Measurements from ENCODE around the gene TIMM21. TPM values are rescaled to one million over a fixed set of nuclear protein-coding genes. Genes with fewer than 3 reads are reported as not detected.

TIMM21 gene
- total and polyA plus RNA-seq, 2 of the 13 experiments (the other 11 are each of a cell fraction or from before 2014, with no cell fraction given), result 29.6 to 62.3 TPM

- Histone ChIP-seq H4K20me1 (ENCODE audit: insufficient read depth, low read length) (no peaks in the 10 kb centered on the region), H2AFZ (ENCODE audit: low read length) (no peak overlapping the region), H3K4me1 (ENCODE audit: insufficient read depth, low read length) (no peaks in the 10 kb centered on the region), H3K36me3 (replicated peaks in 1 of 2; ENCODE audit: control insufficient read depth in 1 of 2, insufficient read depth in 2 of 2, low read length in 2 of 2) (no peaks in the 10 kb centered on the region), H3K4me3 (replicated peaks in 1 of 3; ENCODE audit: insufficient read depth in 1 of 3, low read depth in 2 of 3, low read length in 3 of 3) (no peak overlapping the region), H3K27ac (ENCODE audit: extremely low read length, insufficient read depth, low read length) (no peak overlapping the region), H3K9me3 (ENCODE audit: low read length) (peaks cover 10% of the 10 kb centered on the region), H3K4me2 (ENCODE audit: low read depth, low read length) (no peak overlapping the region), H3K79me2 (ENCODE audit: insufficient read depth, low read length) (no peaks in the 10 kb centered on the region), H3K9ac (ENCODE audit: insufficient read depth, low read depth, low read length) (no peak overlapping the region), H3K27me3 (ENCODE audit: control insufficient read depth in 1 of 2, insufficient read depth in 2 of 2, low read length in 2 of 2) (no peaks in the 10 kb centered on the region)
- 3% methylated on average over 2 of the region's 2 CpGs for WGBS (ENCODE audit: low lambda C conversion rate)
- in situ Hi-C loops (cut with HindIII; ENCODE audit: extremely low pct_ligation_motif_present, low pct_unique_long_range_greater_than_20kb) (no loop called here), intact Hi-C loops (cut with micrococcal nuclease; ENCODE audit: unreplicated experiment) (no loop called here)
- BruUV-seq (replicated peaks), result no TSS peak
- POLR2A ChIA-PET, result no interaction called here
- CTCF ChIA-PET (ENCODE audit: low intra/inter-chr PET ratio, low total read pairs), result no interaction called here
- ATAC-seq (no peak), FAIRE-seq (no peak), DNase-seq (ENCODE audit: low spot score) (no peak)
- TF ChIP-seq CENPBD1 (CRISPR knock-in tag; IDR thresholded peaks at IDR 0.05; ENCODE audit: borderline replicate concordance, low read depth) (no peak), SNAPC4 (CRISPR knock-in tag; IDR thresholded peaks at IDR 0.05) (no peak), ERF (CRISPR knock-in tag; IDR thresholded peaks at IDR 0.05) (no peak), GTF2F1 (IDR thresholded peaks at IDR 0.05; ENCODE audit: low read length) (no peak), ZNF382 (CRISPR knock-in tag; IDR thresholded peaks at IDR 0.05; ENCODE audit: borderline replicate concordance) (no peak), HNRNPL (IDR thresholded peaks at IDR 0.05; ENCODE audit: low read depth, low read length) (no peak), ZMAT3 (CRISPR knock-in tag; conservative IDR thresholded peaks at IDR 0.05) (no peak), ZBTB2 (CRISPR knock-in tag; IDR thresholded peaks at IDR 0.05; ENCODE audit: low read depth) (no peak), KDM6A (CRISPR knock-in tag; IDR thresholded peaks at IDR 0.05; ENCODE audit: low read depth) (no peak), KDM4B (CRISPR knock-in tag; IDR thresholded peaks at IDR 0.05) (no peak)
- TF ChIP-seq, protein P1, sequence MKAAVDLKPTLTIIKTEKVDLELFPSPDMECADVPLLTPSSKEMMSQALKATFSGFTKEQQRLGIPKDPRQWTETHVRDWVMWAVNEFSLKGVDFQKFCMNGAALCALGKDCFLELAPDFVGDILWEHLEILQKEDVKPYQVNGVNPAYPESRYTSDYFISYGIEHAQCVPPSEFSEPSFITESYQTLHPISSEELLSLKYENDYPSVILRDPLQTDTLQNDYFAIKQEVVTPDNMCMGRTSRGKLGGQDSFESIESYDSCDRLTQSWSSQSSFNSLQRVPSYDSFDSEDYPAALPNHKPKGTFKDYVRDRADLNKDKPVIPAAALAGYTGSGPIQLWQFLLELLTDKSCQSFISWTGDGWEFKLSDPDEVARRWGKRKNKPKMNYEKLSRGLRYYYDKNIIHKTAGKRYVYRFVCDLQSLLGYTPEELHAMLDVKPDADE (CRISPR knock-in tag; IDR thresholded peaks at IDR 0.05), result no peak
- TF ChIP-seq, protein P2, sequence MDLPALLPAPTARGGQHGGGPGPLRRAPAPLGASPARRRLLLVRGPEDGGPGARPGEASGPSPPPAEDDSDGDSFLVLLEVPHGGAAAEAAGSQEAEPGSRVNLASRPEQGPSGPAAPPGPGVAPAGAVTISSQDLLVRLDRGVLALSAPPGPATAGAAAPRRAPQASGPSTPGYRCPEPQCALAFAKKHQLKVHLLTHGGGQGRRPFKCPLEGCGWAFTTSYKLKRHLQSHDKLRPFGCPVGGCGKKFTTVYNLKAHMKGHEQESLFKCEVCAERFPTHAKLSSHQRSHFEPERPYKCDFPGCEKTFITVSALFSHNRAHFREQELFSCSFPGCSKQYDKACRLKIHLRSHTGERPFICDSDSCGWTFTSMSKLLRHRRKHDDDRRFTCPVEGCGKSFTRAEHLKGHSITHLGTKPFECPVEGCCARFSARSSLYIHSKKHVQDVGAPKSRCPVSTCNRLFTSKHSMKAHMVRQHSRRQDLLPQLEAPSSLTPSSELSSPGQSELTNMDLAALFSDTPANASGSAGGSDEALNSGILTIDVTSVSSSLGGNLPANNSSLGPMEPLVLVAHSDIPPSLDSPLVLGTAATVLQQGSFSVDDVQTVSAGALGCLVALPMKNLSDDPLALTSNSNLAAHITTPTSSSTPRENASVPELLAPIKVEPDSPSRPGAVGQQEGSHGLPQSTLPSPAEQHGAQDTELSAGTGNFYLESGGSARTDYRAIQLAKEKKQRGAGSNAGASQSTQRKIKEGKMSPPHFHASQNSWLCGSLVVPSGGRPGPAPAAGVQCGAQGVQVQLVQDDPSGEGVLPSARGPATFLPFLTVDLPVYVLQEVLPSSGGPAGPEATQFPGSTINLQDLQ (CRISPR knock-in tag; IDR thresholded peaks at IDR 0.05), result no peak
- TF ChIP-seq, protein P3, sequence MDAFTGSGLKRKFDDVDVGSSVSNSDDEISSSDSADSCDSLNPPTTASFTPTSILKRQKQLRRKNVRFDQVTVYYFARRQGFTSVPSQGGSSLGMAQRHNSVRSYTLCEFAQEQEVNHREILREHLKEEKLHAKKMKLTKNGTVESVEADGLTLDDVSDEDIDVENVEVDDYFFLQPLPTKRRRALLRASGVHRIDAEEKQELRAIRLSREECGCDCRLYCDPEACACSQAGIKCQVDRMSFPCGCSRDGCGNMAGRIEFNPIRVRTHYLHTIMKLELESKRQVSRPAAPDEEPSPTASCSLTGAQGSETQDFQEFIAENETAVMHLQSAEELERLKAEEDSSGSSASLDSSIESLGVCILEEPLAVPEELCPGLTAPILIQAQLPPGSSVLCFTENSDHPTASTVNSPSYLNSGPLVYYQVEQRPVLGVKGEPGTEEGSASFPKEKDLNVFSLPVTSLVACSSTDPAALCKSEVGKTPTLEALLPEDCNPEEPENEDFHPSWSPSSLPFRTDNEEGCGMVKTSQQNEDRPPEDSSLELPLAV (CRISPR knock-in tag; conservative IDR thresholded peaks at IDR 0.05; ENCODE audit: low read depth), result no peak
These were observed 39.9 kb upstream of the TIMM21 start for GRCh38 chr18:74108460-74108859.

Data from HepG2 (cell line).